Measurements from ENCODE around the gene SH3RF3.

SH3RF3 gene

DNA sequence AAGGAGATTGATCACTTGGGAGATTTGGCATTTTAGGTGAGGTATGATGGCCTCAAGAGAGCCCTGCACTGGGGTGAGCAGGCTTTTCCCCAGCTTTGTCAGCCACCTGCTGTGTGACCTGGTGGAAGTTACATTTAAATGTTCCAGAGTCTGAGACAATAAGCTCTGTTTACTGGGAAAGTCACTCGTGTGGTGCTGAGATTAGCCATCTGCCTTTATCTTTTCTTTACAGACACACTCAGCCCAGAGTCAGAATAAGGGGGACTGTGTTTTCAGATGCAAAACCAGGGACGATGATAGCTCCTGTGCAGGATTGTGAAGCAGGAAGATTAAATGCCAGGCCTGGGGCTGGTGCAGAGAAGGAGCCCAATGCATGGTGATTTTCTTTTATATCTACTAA is 47.9 kb downstream of the SH3RF3 start:
- Histone ChIP-seq H3K27me3 (ENCODE audit: control insufficient read depth in 3 of 3, insufficient read depth in 3 of 3, low read depth in 1 of 3, low read length in 3 of 3) (no peaks in the 10 kb centered on the region), H3K79me1 (ENCODE audit: low read depth, low read length) (no peaks in the 10 kb centered on the region), H4K91ac (ENCODE audit: low read depth, low read length, poor library complexity) (no peak overlapping the region), H3K4me3 (ENCODE audit: low read length in 2 of 2) (no peak overlapping the region), H2BK120ac (ENCODE audit: low read depth, low read length) (no peak overlapping the region), H3K23ac (ENCODE audit: low read depth, low read length, poor library complexity) (no peak overlapping the region), H2BK12ac (ENCODE audit: low read length) (no peak overlapping the region), H2AK5ac (ENCODE audit: low read depth, low read length) (no peak overlapping the region), H3K4ac (ENCODE audit: low read length) (no peak overlapping the region), H3K4me1 (ENCODE audit: control insufficient read depth in 2 of 2, insufficient read depth in 1 of 2, low read depth in 1 of 2, low read length in 2 of 2) (peaks cover 3 to 5% of the 10 kb centered on the region in 2 donors), H4K8ac (ENCODE audit: low read depth, low read length) (no peak overlapping the region), H2BK15ac (ENCODE audit: low read length) (no peak overlapping the region), H3K9me3 (replicated peaks in 1 of 2; ENCODE audit: control insufficient read depth in 2 of 2, insufficient read depth in 1 of 2, low read depth in 1 of 2, low read length in 2 of 2) (peaks cover 6 to 9% of the 10 kb centered on the region in 2 donors), H3K9ac (ENCODE audit: low read depth, low read length, poor library complexity) (no peak overlapping the region), H2BK5ac (ENCODE audit: low read length) (no peak overlapping the region), H3K4me2 (ENCODE audit: insufficient read depth, low read length, poor library complexity, severe bottlenecking) (no peak overlapping the region), H2AFZ (ENCODE audit: low read length) (no peak overlapping the region), H3K36me3 (replicated peaks in 1 of 2; ENCODE audit: control insufficient read depth in 2 of 2, insufficient read depth in 2 of 2, low read length in 2 of 2) (no peaks in the 10 kb centered on the region), H3K18ac (ENCODE audit: low read length) (no peak overlapping the region), H3K14ac (ENCODE audit: low read length) (no peak overlapping the region), H3K27ac (replicated peaks; ENCODE audit: low read length) (no peak overlapping the region)
- no peak for DNase-seq (ENCODE audit: low spot score)
- no CpG with 5 or more reads among the region's 2 CpGs for WGBS, 2 donors (ENCODE audit: extremely low coverage in 2 of 2, insufficient read length in 2 of 2, insufficient replicate concordance in 1 of 2)

DNA sequence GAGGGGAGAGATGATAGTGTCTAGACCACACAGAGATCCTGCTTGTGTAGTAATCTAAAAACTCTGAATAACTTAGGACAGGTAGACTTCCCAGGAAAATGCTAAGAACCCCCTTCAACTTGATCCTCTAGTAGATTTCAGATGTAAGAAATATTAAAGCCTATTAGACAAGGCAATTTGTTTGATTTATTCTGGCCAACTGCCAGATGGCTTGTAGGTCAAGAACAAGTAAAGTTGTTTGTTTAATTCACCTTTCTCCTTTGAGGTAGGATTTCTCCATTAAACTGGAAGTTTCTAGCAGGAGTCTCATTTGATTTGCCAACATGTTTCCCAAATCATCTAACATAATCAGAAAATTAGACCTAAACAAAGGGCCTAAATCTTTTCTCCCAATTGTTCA is 48.6 kb downstream of the SH3RF3 start:
- Histone ChIP-seq H2BK5ac (ENCODE audit: low read length) (no peak overlapping the region), H3K4ac (ENCODE audit: low read length) (no peak overlapping the region), H3K4me1 (ENCODE audit: control insufficient read depth in 2 of 2, insufficient read depth in 1 of 2, low read depth in 1 of 2, low read length in 2 of 2) (peaks cover 3 to 5% of the 10 kb centered on the region in 2 donors), H3K4me2 (ENCODE audit: insufficient read depth, low read length, poor library complexity, severe bottlenecking) (no peak overlapping the region), H2BK120ac (ENCODE audit: low read depth, low read length) (no peak overlapping the region), H3K4me3 (ENCODE audit: low read length in 2 of 2) (no peak overlapping the region), H3K18ac (ENCODE audit: low read length) (no peak overlapping the region), H2AFZ (ENCODE audit: low read length) (no peak overlapping the region), H4K91ac (ENCODE audit: low read depth, low read length, poor library complexity) (no peak overlapping the region), H3K27me3 (ENCODE audit: control insufficient read depth in 3 of 3, insufficient read depth in 3 of 3, low read depth in 1 of 3, low read length in 3 of 3) (no peaks in the 10 kb centered on the region), H3K79me1 (ENCODE audit: low read depth, low read length) (no peaks in the 10 kb centered on the region), H3K23ac (ENCODE audit: low read depth, low read length, poor library complexity) (no peak overlapping the region), H3K36me3 (replicated peaks in 1 of 2; ENCODE audit: control insufficient read depth in 2 of 2, insufficient read depth in 2 of 2, low read length in 2 of 2) (no peaks in the 10 kb centered on the region), H3K9me3 (replicated peaks in 1 of 2; ENCODE audit: control insufficient read depth in 2 of 2, insufficient read depth in 1 of 2, low read depth in 1 of 2, low read length in 2 of 2) (peaks cover 6 to 9% of the 10 kb centered on the region in 2 donors), H3K9ac (ENCODE audit: low read depth, low read length, poor library complexity) (no peak overlapping the region), H2BK15ac (ENCODE audit: low read length) (no peak overlapping the region), H2BK12ac (ENCODE audit: low read length) (no peak overlapping the region), H3K27ac (replicated peaks; ENCODE audit: low read length) (no peak overlapping the region), H2AK5ac (ENCODE audit: low read depth, low read length) (no peak overlapping the region), H3K14ac (ENCODE audit: low read length) (no peak overlapping the region), H4K8ac (ENCODE audit: low read depth, low read length) (no peak overlapping the region)
- DNase-seq (ENCODE audit: low spot score) = no peak

DNA sequence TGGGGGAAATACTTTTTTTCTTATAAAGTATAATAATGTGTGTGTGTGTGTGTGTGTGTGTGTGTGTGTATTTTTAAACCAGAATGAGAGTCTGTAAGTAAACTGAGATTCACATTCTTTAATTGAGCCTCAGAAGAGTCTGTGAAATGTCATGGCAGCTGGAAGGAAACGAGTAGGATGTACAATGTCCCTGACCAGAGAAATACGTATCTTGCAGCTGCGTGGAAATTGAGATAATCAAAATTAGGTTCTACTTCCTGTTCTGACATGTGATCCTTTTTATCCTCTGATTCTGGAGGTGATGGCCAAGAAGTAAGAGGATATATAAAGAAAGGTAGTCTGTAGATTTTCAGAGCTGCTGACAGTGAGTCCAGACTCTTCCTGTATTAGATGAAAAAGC is 50.0 kb downstream of the SH3RF3 start:
- no peak overlapping the region for H3K4me3 ChIP-seq (ENCODE audit: low read length in 2 of 2)
- H3K4me1 ChIP-seq (ENCODE audit: control insufficient read depth in 2 of 2, insufficient read depth in 1 of 2, low read depth in 1 of 2, low read length in 2 of 2) = peaks cover 0 to 3% of the 10 kb centered on the region in 2 donors
- no peak overlapping the region for H2BK5ac ChIP-seq (ENCODE audit: low read length)
- H3K4ac ChIP-seq (ENCODE audit: low read length) = no peak overlapping the region
- peaks cover 6 to 9% of the 10 kb centered on the region in 2 donors for H3K9me3 ChIP-seq (replicated peaks in 1 of 2; ENCODE audit: control insufficient read depth in 2 of 2, insufficient read depth in 1 of 2, low read depth in 1 of 2, low read length in 2 of 2)
- no peak overlapping the region for H2BK15ac ChIP-seq (ENCODE audit: low read length)
- no peak overlapping the region for H3K27ac ChIP-seq (replicated peaks; ENCODE audit: low read length)
- no peak for DNase-seq (ENCODE audit: low spot score)
- no peak overlapping the region for H3K14ac ChIP-seq (ENCODE audit: low read length)
- no peak overlapping the region for H2AFZ ChIP-seq (ENCODE audit: low read length)
- no peak overlapping the region for H3K4me2 ChIP-seq (ENCODE audit: insufficient read depth, low read length, poor library complexity, severe bottlenecking)
- H3K23ac ChIP-seq (ENCODE audit: low read depth, low read length, poor library complexity) = no peak overlapping the region
- no peak overlapping the region for H3K18ac ChIP-seq (ENCODE audit: low read length)
- WGBS, 2 donors (ENCODE audit: extremely low coverage in 2 of 2, insufficient read length in 2 of 2, insufficient replicate concordance in 1 of 2) = no CpG with 5 or more reads among the region's 3 CpGs
- H3K79me1 ChIP-seq (ENCODE audit: low read depth, low read length) = no peaks in the 10 kb centered on the region
- H2BK120ac ChIP-seq (ENCODE audit: low read depth, low read length) = no peak overlapping the region
- no peak overlapping the region for H4K8ac ChIP-seq (ENCODE audit: low read depth, low read length)
- no peaks in the 10 kb centered on the region for H3K27me3 ChIP-seq (ENCODE audit: control insufficient read depth in 3 of 3, insufficient read depth in 3 of 3, low read depth in 1 of 3, low read length in 3 of 3)
- no peak overlapping the region for H2BK12ac ChIP-seq (ENCODE audit: low read length)
- no peak overlapping the region for H3K9ac ChIP-seq (ENCODE audit: low read depth, low read length, poor library complexity)
- H2AK5ac ChIP-seq (ENCODE audit: low read depth, low read length) = no peak overlapping the region
- no peak overlapping the region for H4K91ac ChIP-seq (ENCODE audit: low read depth, low read length, poor library complexity)
- H3K36me3 ChIP-seq (replicated peaks in 1 of 2; ENCODE audit: control insufficient read depth in 2 of 2, insufficient read depth in 2 of 2, low read length in 2 of 2) = no peaks in the 10 kb centered on the region

DNA sequence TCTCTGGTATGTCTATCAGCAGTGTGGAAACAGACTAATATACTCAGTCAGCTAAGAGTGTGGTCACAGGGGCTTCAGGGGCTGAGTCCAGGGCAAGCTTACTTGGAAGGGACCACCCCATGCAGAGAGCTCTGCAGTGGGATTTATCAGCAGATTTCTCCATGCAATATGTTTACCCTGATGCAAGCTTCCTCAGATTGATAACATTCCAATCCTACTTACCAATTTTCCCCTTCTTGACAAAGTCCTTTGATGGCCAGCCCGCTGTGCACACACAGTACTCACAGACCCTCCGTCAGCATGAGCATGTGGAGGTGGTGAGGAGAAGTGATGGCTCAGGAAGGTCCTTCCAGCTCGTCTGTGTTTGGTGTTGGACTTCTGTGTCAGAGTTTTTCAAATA is 51.8 kb downstream of the SH3RF3 start:
- peaks cover 0 to 3% of the 10 kb centered on the region in 2 donors for H3K4me1 ChIP-seq (ENCODE audit: control insufficient read depth in 2 of 2, insufficient read depth in 1 of 2, low read depth in 1 of 2, low read length in 2 of 2)
- H3K4me2 ChIP-seq (ENCODE audit: insufficient read depth, low read length, poor library complexity, severe bottlenecking) = no peak overlapping the region
- no peak overlapping the region for H4K91ac ChIP-seq (ENCODE audit: low read depth, low read length, poor library complexity)
- H2BK15ac ChIP-seq (ENCODE audit: low read length) = no peak overlapping the region
- no peak overlapping the region for H2BK5ac ChIP-seq (ENCODE audit: low read length)
- H3K18ac ChIP-seq (ENCODE audit: low read length) = no peak overlapping the region
- H3K14ac ChIP-seq (ENCODE audit: low read length) = no peak overlapping the region
- no peak overlapping the region for H2BK12ac ChIP-seq (ENCODE audit: low read length)
- H3K4ac ChIP-seq (ENCODE audit: low read length) = no peak overlapping the region
- no peaks in the 10 kb centered on the region for H3K27me3 ChIP-seq (ENCODE audit: control insufficient read depth in 3 of 3, insufficient read depth in 3 of 3, low read depth in 1 of 3, low read length in 3 of 3)
- H3K9ac ChIP-seq (ENCODE audit: low read depth, low read length, poor library complexity) = no peak overlapping the region
- H3K9me3 ChIP-seq (replicated peaks in 1 of 2; ENCODE audit: control insufficient read depth in 2 of 2, insufficient read depth in 1 of 2, low read depth in 1 of 2, low read length in 2 of 2) = peaks cover 2 to 3% of the 10 kb centered on the region in 2 donors
- H3K79me1 ChIP-seq (ENCODE audit: low read depth, low read length) = no peaks in the 10 kb centered on the region
- H2AFZ ChIP-seq (ENCODE audit: low read length) = no peak overlapping the region
- H2AK5ac ChIP-seq (ENCODE audit: low read depth, low read length) = no peak overlapping the region
- H3K27ac ChIP-seq (replicated peaks; ENCODE audit: low read length) = no peak overlapping the region
- no peak overlapping the region for H3K23ac ChIP-seq (ENCODE audit: low read depth, low read length, poor library complexity)
- H3K4me3 ChIP-seq (ENCODE audit: low read length in 2 of 2) = no peak overlapping the region
- H3K36me3 ChIP-seq (replicated peaks in 1 of 2; ENCODE audit: control insufficient read depth in 2 of 2, insufficient read depth in 2 of 2, low read length in 2 of 2) = no peaks in the 10 kb centered on the region
- WGBS, 2 donors (ENCODE audit: extremely low coverage in 2 of 2, insufficient read length in 2 of 2, insufficient replicate concordance in 1 of 2) = no CpG with 5 or more reads among the region's 3 CpGs
- no peak overlapping the region for H4K8ac ChIP-seq (ENCODE audit: low read depth, low read length)
- no peak for DNase-seq (ENCODE audit: low spot score)
- no peak overlapping the region for H2BK120ac ChIP-seq (ENCODE audit: low read depth, low read length)
